PC-3 (cell line): ENCODE measurements around the gene WDPCP. TPM values are rescaled to one million over a fixed set of nuclear protein-coding genes. Genes with fewer than 3 reads are reported as not detected.

Source experiments
- ATAC-seq: fragments of 200-7000 bp; cut with Tn5 transposase; 2 replicates; pipeline ENCODE4 v1.9.1; 2020; ENCODE audit warnings: mild to moderate bottlenecking, moderate library complexity
- BruUV-seq: library from RNA; stranded (reverse); fragments of 400-500 nt; replicated peaks from 2 replicates; lab custom pipeline; 2021; lab: Mats Ljungman, UMichigan
- CTCF ChIA-PET: fragments of 300-600 bp; sonication (Branson Sonifier 250); formaldehyde crosslinking; loops from one replicate; lab custom pipeline; 2022; ENCODE audit warnings: antibody characterized with exemption; lab: Charles Lee
- POLR2A ChIA-PET: fragments of 300-600 bp; sonication (Branson Sonifier 250); formaldehyde crosslinking; loops from one replicate; lab custom pipeline; 2022; ENCODE audit warnings: antibody characterized with exemption; ENCODE audit not compliant: unreplicated experiment; lab: Charles Lee
- DNase-seq: peaks from one replicate; pipeline ENCODE4 v3.0.0-alpha.2; 2015
- H2AFZ ChIP-seq: fragments of 300-600 bp; sonication (generic); 2 replicates; pipeline ENCODE4 v1.6.0; 2016; ENCODE audit warnings: antibody characterized with exemption, low read length
- H3F3A ChIP-seq: fragments of 300-600 bp; sonication (generic); one replicate; pipeline ENCODE4 v1.6.0; 2017; ENCODE audit warnings: antibody characterized with exemption, low read length, control low read depth, mild to moderate bottlenecking; ENCODE audit not compliant: unreplicated experiment
- H3K27ac ChIP-seq: fragments of 300-600 bp; sonication (generic); 2 replicates; pipeline ENCODE4 v1.5.1; 2016; ENCODE audit warnings: mild to moderate bottlenecking, low read length
- H3K27me3 ChIP-seq: fragments of 300-600 bp; sonication (generic); 2 replicates; pipeline ENCODE4 v1.6.1; 2016; ENCODE audit warnings: low read length, mixed read lengths
- H3K36me3 ChIP-seq: fragments of 300-600 bp; sonication (generic); 2 replicates; pipeline ENCODE4 v1.6.1; 2016; ENCODE audit warnings: low read depth, mixed run types, low read length, mixed read lengths
- H3K4me1 ChIP-seq: fragments of 300-600 bp; sonication (generic); 2 replicates; pipeline ENCODE4 v1.5.1; 2016; ENCODE audit warnings: low read length; ENCODE audit not compliant: insufficient read depth
- H3K4me2 ChIP-seq: fragments of 300-600 bp; sonication (generic); 2 replicates; pipeline ENCODE4 v1.6.0; 2016; ENCODE audit warnings: low read length
- H3K4me3 ChIP-seq: fragments of 300-600 bp; sonication (generic); 2 replicates; pipeline ENCODE4 v1.5.1; 2016; ENCODE audit warnings: mild to moderate bottlenecking, low read length, mixed read lengths
- H3K79me2 ChIP-seq: fragments of 300-600 bp; sonication (generic); 2 replicates; pipeline ENCODE4 v1.6.1; 2017; ENCODE audit warnings: low read length, mixed read lengths
- H3K9ac ChIP-seq: fragments of 300-600 bp; sonication (generic); 2 replicates; pipeline ENCODE4 v1.6.0; 2016; ENCODE audit warnings: mild to moderate bottlenecking, low read length
- H3K9me2 ChIP-seq: fragments of 300-600 bp; sonication (generic); replicated peaks from 2 replicates; pipeline ENCODE4 v1.6.1; 2016; ENCODE audit warnings: mixed run types, low read length, mixed read lengths
- H3K9me3 ChIP-seq: fragments of 300-600 bp; sonication (generic); 2 replicates; pipeline ENCODE4 v1.6.1; 2016; ENCODE audit warnings: low read length, mixed read lengths
- H4K20me1 ChIP-seq: fragments of 300-600 bp; sonication (generic); 2 replicates; pipeline ENCODE4 v1.6.1; 2016; ENCODE audit warnings: low read length, mixed read lengths
- CTCF ChIP-seq: fragments of 300-600 bp; sonication (generic); conservative IDR thresholded peaks from 2 replicates; pipeline ENCODE4 v1.5.1; 2017; ENCODE audit warnings: antibody characterized with exemption, low read depth, mild to moderate bottlenecking, low read length
- EZH2 ChIP-seq: fragments of 300-600 bp; sonication (generic); IDR thresholded peaks from one replicate; pipeline ENCODE4 v1.6.1; 2017; ENCODE audit warnings: antibody characterized with exemption, mild to moderate bottlenecking, low read length; ENCODE audit not compliant: unreplicated experiment
- EZH2phosphoT487 ChIP-seq: fragments of 300-600 bp; sonication (generic); IDR thresholded peaks from 2 replicates; pipeline ENCODE4 v1.6.1; 2018; ENCODE audit warnings: mild to moderate bottlenecking, antibody characterized with exemption, low read length, borderline replicate concordance
- intact Hi-C: fragments of 100-400 bp; cut with micrococcal nuclease; formaldehyde crosslinking; loops from 2 replicates; pipeline ENCODE4 v1.9.0; 2023
- total RNA-seq: library from RNA; depleted of rRNA; stranded (reverse); fragments of >200 nt; gene quantifications from 2 replicates; pipeline ENCODE4 v1.2.3, GENCODE V29; 2014

The WDPCP gene
- total RNA-seq, 1 experiment from 2014 or later = 4.0 TPM

- intact Hi-C loops = no loop called here
- H3K4me2 ChIP-seq = no peak overlapping the region
- no peak overlapping the region for H3K9ac ChIP-seq
- ATAC-seq (no peak), DNase-seq (no peak)
- H3K4me1 ChIP-seq = no peaks in the 10 kb centered on the region
- no peaks in the 10 kb centered on the region for H3F3A ChIP-seq
- H3K36me3 ChIP-seq = no peaks in the 10 kb centered on the region; the same call in 1 of the 2 replicates
- H2AFZ ChIP-seq = no peak overlapping the region
- no peaks in the 10 kb centered on the region for H3K79me2 ChIP-seq
- TF ChIP-seq EZH2 (no peak), CTCF (no peak), EZH2phosphoT487 (no peak)
- CTCF ChIA-PET = no interaction called here
- no peaks in the 10 kb centered on the region for H3K9me2 ChIP-seq
- no peak overlapping the region for H3K4me3 ChIP-seq
- no peaks in the 10 kb centered on the region for H4K20me1 ChIP-seq
- POLR2A ChIA-PET = no interaction called here
- no peaks in the 10 kb centered on the region for H3K27me3 ChIP-seq
- no TSS peak for BruUV-seq
- H3K27ac ChIP-seq = no peak overlapping the region
- H3K9me3 ChIP-seq = peaks cover 7% of the 10 kb centered on the region; the same call in 1 of the 2 replicates
Measured at GRCh38 chr2:63343397-63344109, 244.7 kb downstream of the WDPCP start.

GRCh38 chr2:63340443-63340842 is 247.8 kb downstream of the WDPCP start:
- DNase-seq (no peak), ATAC-seq (no peak)
- no peak overlapping the region for H3K27ac ChIP-seq
- no peak overlapping the region for H3K4me2 ChIP-seq
- H3K9me2 ChIP-seq = no peaks in the 10 kb centered on the region
- ChIA-PET CTCF (no interaction called here), POLR2A (no interaction called here)
- no TSS peak for BruUV-seq
- peaks cover 7% of the 10 kb centered on the region; the same call in 1 of the 2 replicates for H3K9me3 ChIP-seq
- H3F3A ChIP-seq = no peaks in the 10 kb centered on the region
- H3K36me3 ChIP-seq = no peaks in the 10 kb centered on the region; the same call in 1 of the 2 replicates
- no peaks in the 10 kb centered on the region for H4K20me1 ChIP-seq
- H3K79me2 ChIP-seq = no peaks in the 10 kb centered on the region
- no peak overlapping the region for H2AFZ ChIP-seq
- TF ChIP-seq EZH2 = no peak
- no peak for TF ChIP-seq CTCF
- no peak for TF ChIP-seq EZH2phosphoT487
- no peaks in the 10 kb centered on the region for H3K4me1 ChIP-seq
- intact Hi-C loops = no loop called here
- H3K27me3 ChIP-seq = no peaks in the 10 kb centered on the region
- no peak overlapping the region for H3K9ac ChIP-seq
- no peak overlapping the region for H3K4me3 ChIP-seq

- POLR2A ChIA-PET = no interaction called here
- Histone ChIP-seq H2AFZ (no peak overlapping the region), H4K20me1 (no peaks in the 10 kb centered on the region), H3K36me3 (no peaks in the 10 kb centered on the region), H3F3A (no peaks in the 10 kb centered on the region), H3K27me3 (no peaks in the 10 kb centered on the region), H3K9ac (no peak overlapping the region), H3K4me3 (no peak overlapping the region), H3K4me2 (no peak overlapping the region), H3K9me2 (no peaks in the 10 kb centered on the region), H3K9me3 (no peaks in the 10 kb centered on the region), H3K27ac (no peak overlapping the region), H3K79me2 (no peaks in the 10 kb centered on the region), H3K4me1 (no peaks in the 10 kb centered on the region)
- CTCF ChIA-PET = no interaction called here
- DNase-seq (no peak), ATAC-seq (no peak)
- intact Hi-C loops = no loop called here
- TF ChIP-seq CTCF (no peak), EZH2 (no peak), EZH2phosphoT487 (no peak)
- BruUV-seq = no TSS peak
Measured at GRCh38 chr2:63334910-63335309, 253.4 kb downstream of the WDPCP start.
